Tibial nerve (tissue), 4 donors: ENCODE data around the gene CDON.

Experiments
- EP300 ChIP-seq, 2 donors: sonication (generic); formaldehyde crosslinking; IDR thresholded peaks; one replicate each; pipeline ENCODE4 v1.6.1; 2017; ENCODE audit warnings: antibody characterized with exemption in 2 of 2, mild to moderate bottlenecking in 1 of 2
- POLR2A ChIP-seq, 2 donors: fragments of 450-650 bp; IDR thresholded peaks; one replicate each; pipeline ENCODE4 v1.6.1; 2017; ENCODE audit warnings: antibody characterized with exemption in 2 of 2, mild to moderate bottlenecking in 2 of 2, moderate library complexity in 2 of 2
- TF ChIP-seq, protein P1 (sequence below), 5 experiments: fragments of 200-600 bp in 3 of 5; fragments of 450-650 bp in 2 of 5; sonication (generic) in 3 of 5; IDR thresholded peaks; one replicate each; pipeline ENCODE4 v1.5.1; 2016 to 2019; ENCODE audit warnings: antibody characterized with exemption in 5 of 5, mild to moderate bottlenecking in 3 of 5, moderate library complexity in 2 of 5

DNA sequence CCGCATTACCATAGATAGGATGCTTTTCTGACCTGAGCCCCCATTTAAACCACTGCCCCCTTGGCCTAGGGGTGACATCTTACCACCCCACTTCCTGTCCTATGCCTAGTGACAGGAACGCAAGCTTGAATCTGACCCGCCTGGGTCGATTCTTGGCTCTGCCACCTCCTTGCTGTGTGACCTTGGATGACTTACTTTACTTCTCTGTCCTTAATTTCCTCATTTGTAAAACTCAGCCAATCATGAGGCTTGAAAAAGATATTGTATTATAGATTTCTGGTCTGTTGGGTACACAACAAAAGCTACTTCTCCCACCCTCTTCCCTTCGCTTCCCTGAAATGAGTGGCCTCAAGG lies 39.2 kb upstream of the CDON start:
- TF ChIP-seq, protein P1, sequence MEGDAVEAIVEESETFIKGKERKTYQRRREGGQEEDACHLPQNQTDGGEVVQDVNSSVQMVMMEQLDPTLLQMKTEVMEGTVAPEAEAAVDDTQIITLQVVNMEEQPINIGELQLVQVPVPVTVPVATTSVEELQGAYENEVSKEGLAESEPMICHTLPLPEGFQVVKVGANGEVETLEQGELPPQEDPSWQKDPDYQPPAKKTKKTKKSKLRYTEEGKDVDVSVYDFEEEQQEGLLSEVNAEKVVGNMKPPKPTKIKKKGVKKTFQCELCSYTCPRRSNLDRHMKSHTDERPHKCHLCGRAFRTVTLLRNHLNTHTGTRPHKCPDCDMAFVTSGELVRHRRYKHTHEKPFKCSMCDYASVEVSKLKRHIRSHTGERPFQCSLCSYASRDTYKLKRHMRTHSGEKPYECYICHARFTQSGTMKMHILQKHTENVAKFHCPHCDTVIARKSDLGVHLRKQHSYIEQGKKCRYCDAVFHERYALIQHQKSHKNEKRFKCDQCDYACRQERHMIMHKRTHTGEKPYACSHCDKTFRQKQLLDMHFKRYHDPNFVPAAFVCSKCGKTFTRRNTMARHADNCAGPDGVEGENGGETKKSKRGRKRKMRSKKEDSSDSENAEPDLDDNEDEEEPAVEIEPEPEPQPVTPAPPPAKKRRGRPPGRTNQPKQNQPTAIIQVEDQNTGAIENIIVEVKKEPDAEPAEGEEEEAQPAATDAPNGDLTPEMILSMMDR (IDR thresholded peaks at IDR 0.05) = no peak
- TF ChIP-seq EP300 (IDR thresholded peaks at IDR 0.05) = no peak
- TF ChIP-seq POLR2A (IDR thresholded peaks at IDR 0.05) = no peak
